Adrenal gland (tissue), 12 donors: ENCODE results near the gene SP7. TPM values are rescaled to one million over a fixed set of nuclear protein-coding genes. Genes with fewer than 3 reads are reported as not detected.
"Not testable (repeated sequence)": the region's sequence is repeated elsewhere in the genome, so short reads cannot be mapped to it uniquely, and the experiment has no call there.

Experiments used
- DNase-seq, 7 donors: peaks; one replicate each; pipeline ENCODE4 v3.0.0-alpha.2; 2019 to 2020
- H3K27ac ChIP-seq, 5 donors: fragments of 200-600 bp; sonication (generic) in 4 of 5; 1 replicate in 3 of 5; 2 replicates in 2 of 5; pipeline versions ENCODE4 v1.5.1 to v1.8.0; 2016 to 2020; ENCODE audit warnings: mild to moderate bottlenecking in 1 of 5
- H3K27me3 ChIP-seq: fragments of 200-600 bp; 2 replicates; pipeline ENCODE4 v1.8.0; 2021
- H3K36me3 ChIP-seq, 2 donors: fragments of 200-600 bp; replicated peaks in 1 of 2; 1 replicate in 1 of 2; 2 replicates in 1 of 2; pipeline versions ENCODE4 v1.5.1 to v1.8.0; 2018 to 2022
- H3K4me1 ChIP-seq, 2 donors: fragments of 200-600 bp; replicated peaks in 1 of 2; 1 replicate in 1 of 2; 2 replicates in 1 of 2; pipeline versions ENCODE4 v1.5.1 to v1.8.0; 2018 to 2021
- H3K4me3 ChIP-seq, 4 donors: fragments of 200-600 bp; sonication (generic) in 3 of 4; one replicate each; pipeline ENCODE4 v1.5.1; 2016 to 2018
- H3K9me3 ChIP-seq, 3 donors: fragments of 200-600 bp; sonication (generic) in 1 of 3; replicated peaks in 1 of 3; 1 replicate in 2 of 3; 2 replicates in 1 of 3; pipeline versions ENCODE4 v1.5.1 to v1.8.0; 2016 to 2021
- CTCF ChIP-seq, 6 experiments: fragments of 450-650 bp in 4 of 6; fragments of 200-600 bp in 2 of 6; sonication (generic) in 1 of 6; IDR thresholded peaks; 1 replicate in 5 of 6; 2 replicates in 1 of 6; pipeline versions ENCODE4 v1.5.1 to v1.8.0; 2016 to 2021; ENCODE audit warnings: antibody characterized with exemption in 6 of 6, mild to moderate bottlenecking in 2 of 6, moderate library complexity in 1 of 6
- POLR2A ChIP-seq, 2 donors: fragments of 450-650 bp; IDR thresholded peaks; one replicate each; pipeline ENCODE4 v1.6.1; 2017; ENCODE audit warnings: antibody characterized with exemption in 2 of 2, mild to moderate bottlenecking in 2 of 2, moderate library complexity in 1 of 2
- WGBS, 4 donors: extraction: QIAGEN DNeasy Blood & Tissue Kit in 2 of 4; methylation state at CpG; one replicate each; pipeline versions ENCODE4 v1.1.5 to v1.1.7; 2013 to 2017; 5-methylcytosine and 5-hydroxymethylcytosine counted together
- intact Hi-C, 2 donors: fragments of 100-400 bp; cut with DNase I; formaldehyde crosslinking; loops; one replicate each; pipeline versions ENCODE4 v1.14.1 to v1.15.0; 2022 to 2023
- polyA plus RNA-seq, 3 donors: library from polyadenylated mRNA; stranded (reverse); fragments of 200-250 nt in 2 of 3; fragments of 350-450 nt in 1 of 3; fragmentation: Illumina TruSeq in 1 of 3; extraction: RNeasy Lipid Tissue Mini Kit (QIAGEN cat#74804) in 1 of 3; gene quantifications; one replicate each; pipeline ENCODE4 v1.2.3, GENCODE V29; 2013 to 2014
- total RNA-seq, 9 donors: library from RNA; depleted of rRNA in 4 of 9; stranded (reverse); fragments of >200 nt in 4 of 9; fragments of 120-200 nt in 1 of 9; fragmentation: NEBNext Ultra II Directional in 1 of 9; extraction: Animal tissue kit (Norgen Biotek cat#: 25700) in 1 of 9; gene quantifications; one replicate each; pipeline versions ENCODE4 v1.1.0 to v1.2.4, GENCODE V29; 2013 to 2023
- donor health status: healthy with polysubstance abuse.
- donor health status: Bipolar disorder and iron deficiency.
- donor health status: DM: yes; HTN: yes; CAD: no.
- donor health status: DM: no; HTN: no; CAD: no.
- donor health status: DM: no; HTN: no; CAD: no.
- donor health status: DM: yes; HTN: yes; CAD: no.

The SP7 gene
- total and polyA plus RNA-seq, 12 donors = 0.03 TPM; not detected in 11

DNA sequence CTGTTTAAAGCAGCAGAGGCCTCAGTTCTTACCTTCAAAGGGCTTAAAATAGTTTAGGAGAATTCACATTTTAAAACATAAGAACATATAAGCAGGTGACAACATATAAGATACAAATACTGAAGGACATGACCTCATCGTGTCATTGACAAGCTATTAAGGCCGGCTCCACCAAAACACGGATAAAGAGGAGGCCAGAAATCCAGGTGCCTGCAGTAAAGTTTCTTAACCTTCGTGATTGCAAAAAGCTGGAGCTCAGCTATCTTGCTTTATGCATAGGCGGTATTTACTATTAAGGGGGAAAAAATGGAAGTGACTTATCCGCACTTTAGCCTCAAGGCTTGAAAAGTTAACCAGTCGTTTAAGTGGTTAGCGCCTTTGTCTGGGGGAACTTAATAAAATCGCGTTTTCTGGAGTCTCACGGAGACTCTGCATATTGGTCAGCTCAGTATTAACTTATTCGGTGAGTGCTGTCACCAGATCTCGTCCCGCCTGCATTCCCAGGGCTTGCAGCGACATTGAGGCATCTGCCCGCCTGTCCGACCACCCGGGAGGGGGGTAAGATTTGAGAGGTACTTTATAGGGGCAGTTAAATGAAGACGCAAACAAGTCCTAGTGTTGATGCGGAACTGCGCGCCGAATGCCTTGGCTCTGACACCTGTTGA, 42.7 kb upstream of the SP7 start:
- peak overlapping the region in 3 of 4 donors; percentile 40 to 58 (median 42) for H3K4me3 ChIP-seq
- H3K27me3 ChIP-seq = no peaks in the 10 kb centered on the region
- H3K4me1 ChIP-seq = peaks cover 31 to 39% of the 10 kb centered on the region in 2 donors
- TF ChIP-seq CTCF (IDR thresholded peaks at IDR 0.05) (no peak), POLR2A (IDR thresholded peaks at IDR 0.05) (peak in 1 of 2 donors; percentile 88)
- H3K27ac ChIP-seq = peak overlapping the region; percentile 58 to 97 (median 92)
- intact Hi-C loops = no loop called here
- H3K36me3 ChIP-seq = peaks cover 0 to 17% of the 10 kb centered on the region in 2 donors
- 13 to 18% (median 13%) methylated on average over 20 to 23 of the region's 23 CpGs for WGBS, 4 donors
- DNase-seq = peak in 1 of 7 donors; percentile 30
- H3K9me3 ChIP-seq = no peaks in the 10 kb centered on the region

DNA sequence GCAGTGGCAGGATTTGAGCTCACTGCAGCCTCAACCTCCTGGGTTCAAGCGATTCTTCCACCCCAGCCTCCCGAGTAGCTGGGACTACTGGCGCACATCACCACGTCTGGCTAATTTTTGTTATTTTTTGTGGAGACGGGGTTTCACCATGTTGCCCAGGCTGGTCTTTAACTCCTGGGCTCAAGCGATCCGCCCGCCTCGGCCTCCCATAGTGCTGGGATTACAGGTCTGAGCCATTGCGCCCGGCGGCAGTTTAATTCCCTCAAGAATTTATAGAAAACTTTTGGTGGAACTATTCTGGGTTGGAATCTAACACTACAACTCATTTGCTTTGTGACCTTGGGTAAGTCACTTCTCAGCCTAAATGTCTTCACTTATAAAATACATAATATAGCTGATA, 42.1 kb upstream of the SP7 start:
- peaks cover 0 to 13% of the 10 kb centered on the region in 2 donors for H3K36me3 ChIP-seq
- H3K9me3 ChIP-seq = no peaks in the 10 kb centered on the region
- peaks cover 25 to 32% of the 10 kb centered on the region in 2 donors for H3K4me1 ChIP-seq
- peak in 1 of 7 donors; percentile 35 for DNase-seq
- intact Hi-C loops = no loop called here
- H3K4me3 ChIP-seq = no peak overlapping the region
- WGBS, 4 donors = 97 to 99% (median 97%) methylated on average over 12 of the region's 12 CpGs
- H3K27ac ChIP-seq = peak overlapping the region in 3 of 5 donors; percentile 92 to 97 (median 95)
- TF ChIP-seq CTCF (IDR thresholded peaks at IDR 0.05) = no peak
- TF ChIP-seq POLR2A (IDR thresholded peaks at IDR 0.05) = no peak
- H3K27me3 ChIP-seq = no peaks in the 10 kb centered on the region

- Histone ChIP-seq H3K36me3 (no peaks in the 10 kb centered on the region), H3K27ac (no peak overlapping the region), H3K9me3 (no peaks in the 10 kb centered on the region), H3K4me1 (peaks cover 22 to 29% of the 10 kb centered on the region in 2 donors), H3K27me3 (no peaks in the 10 kb centered on the region), H3K4me3 (no peak overlapping the region)
- DNase-seq = no peak
- 78 to 87% (median 86%) methylated on average over 2 of the region's 2 CpGs for WGBS, 4 donors
- TF ChIP-seq POLR2A (IDR thresholded peaks at IDR 0.05) (no peak), CTCF (IDR thresholded peaks at IDR 0.05) (no peak)
- intact Hi-C loops = no loop called here
These were observed 40.6 kb upstream of the SP7 start for GRCh38 chr12:53376747-53377146.

- Histone ChIP-seq H3K27ac (peak overlapping the region in 2 of 5 donors; percentile 37 to 53), H3K4me1 (peaks cover 27 to 36% of the 10 kb centered on the region in 2 donors)
- H3K9me3 ChIP-seq, H3K27me3 ChIP-seq, intact Hi-C loops, H3K36me3 ChIP-seq, H3K4me3 ChIP-seq: not testable (repeated sequence)
- WGBS, 4 donors = 87 to 92% (median 89%) methylated on average over 14 of the region's 14 CpGs
- DNase-seq = peak in 1 of 7 donors; percentile 14
These were observed 38.1 kb upstream of the SP7 start for GRCh38 chr12:53374277-53374676.

DNA sequence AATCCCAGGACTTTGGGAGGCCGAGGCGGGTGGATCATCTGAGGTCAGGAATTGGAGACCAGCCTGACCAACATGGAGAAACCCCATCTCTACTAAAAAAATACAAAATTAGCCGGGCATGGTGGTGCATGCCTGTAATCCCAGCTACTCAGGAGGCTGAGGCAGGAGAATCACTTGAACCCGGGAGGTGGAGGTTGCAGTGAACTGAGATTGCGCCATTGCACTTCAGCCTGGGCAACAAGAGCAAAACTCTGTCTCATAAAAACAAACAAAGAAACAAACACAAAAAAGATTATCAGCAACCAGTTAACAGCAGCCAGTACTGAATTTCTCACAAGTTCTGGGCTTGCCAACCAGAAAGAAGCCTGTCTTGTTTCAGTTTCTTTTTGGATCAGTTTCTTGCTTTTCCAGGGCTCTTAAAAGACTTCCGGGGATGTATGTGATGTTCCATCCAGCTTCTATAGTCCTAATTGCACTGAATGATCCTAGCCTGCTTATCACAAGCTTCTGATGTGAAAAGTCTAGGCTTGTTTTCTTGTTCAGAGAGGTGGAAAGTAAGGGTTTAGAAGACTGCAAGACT, 37.5 kb upstream of the SP7 start:
- 74 to 83% (median 77%) methylated on average over 6 of the region's 6 CpGs for WGBS, 4 donors
- H3K27me3 ChIP-seq, H3K36me3 ChIP-seq, intact Hi-C loops, DNase-seq, H3K4me3 ChIP-seq, H3K9me3 ChIP-seq: not testable (repeated sequence)
- H3K27ac ChIP-seq = peak overlapping the region in 2 of 5 donors; percentile 37 to 53
- H3K4me1 ChIP-seq = peaks cover 22 to 30% of the 10 kb centered on the region in 2 donors
